NCI-H748 (cell line): ENCODE measurements around the gene CTRL.
"Not testable (repeated sequence)": the region's sequence is repeated elsewhere in the genome, so short reads cannot be mapped to it uniquely, and the experiment has no call there.

Experiments used
- DNase-seq: peaks from one replicate; lab custom pipeline; 2025; ENCODE audit not compliant: unreplicated experiment; lab: John Stamatoyannopoulos, UW

The CTRL gene

GRCh38 chr16:67931712-67932461 lies at the start of gene CTRL:
Gene CTRL (minus strand): TSS chr16:67931862. CDS start chr16:67931852, 10 bp downstream.
- DNase-seq, result no peak

- DNase-seq, result no peak
Observed at GRCh38 chr16:67979955-67980678, 48.5 kb upstream of the CTRL start, which contains the start of gene DPEP3. Gene DPEP3 (minus strand): TSS chr16:67980499. CDS start chr16:67980380, 119 bp downstream.

DNA sequence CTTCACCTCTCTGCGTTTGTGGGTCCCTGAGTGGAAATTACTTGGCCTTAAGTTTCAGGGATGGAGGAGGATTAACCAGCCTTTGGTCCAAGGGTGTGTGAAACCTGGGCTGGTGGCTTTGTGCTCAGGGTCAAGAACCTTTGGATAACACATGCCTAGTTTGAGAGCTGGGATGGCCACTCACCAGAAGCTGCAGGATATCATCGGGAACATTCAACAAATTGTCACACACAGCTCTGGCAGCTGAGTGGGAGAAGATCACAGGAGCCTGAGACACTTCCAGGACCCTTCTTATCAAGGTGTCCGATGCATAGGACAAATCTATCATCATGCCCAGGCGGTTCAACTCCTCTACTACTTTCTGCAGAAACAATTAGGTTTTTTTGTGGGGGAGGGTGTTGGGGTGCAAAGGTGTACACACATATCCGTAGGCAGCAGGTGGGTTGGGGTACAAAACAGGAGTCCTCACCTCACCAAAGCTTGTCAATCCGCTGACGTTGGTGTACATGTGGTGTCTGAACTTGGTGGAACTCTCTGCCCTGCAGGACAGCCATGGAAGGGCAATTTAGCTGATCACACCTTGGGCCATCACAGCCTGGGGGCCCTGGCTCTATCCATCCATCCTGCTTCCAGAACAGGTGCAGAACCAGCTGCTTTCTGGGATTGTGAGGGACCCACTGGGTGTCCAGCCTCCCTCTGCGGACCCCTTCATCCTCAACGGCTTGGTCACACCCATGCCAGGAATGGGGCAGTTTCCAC lies 46.0 kb upstream of the CTRL start:
- no peak for DNase-seq

DNA sequence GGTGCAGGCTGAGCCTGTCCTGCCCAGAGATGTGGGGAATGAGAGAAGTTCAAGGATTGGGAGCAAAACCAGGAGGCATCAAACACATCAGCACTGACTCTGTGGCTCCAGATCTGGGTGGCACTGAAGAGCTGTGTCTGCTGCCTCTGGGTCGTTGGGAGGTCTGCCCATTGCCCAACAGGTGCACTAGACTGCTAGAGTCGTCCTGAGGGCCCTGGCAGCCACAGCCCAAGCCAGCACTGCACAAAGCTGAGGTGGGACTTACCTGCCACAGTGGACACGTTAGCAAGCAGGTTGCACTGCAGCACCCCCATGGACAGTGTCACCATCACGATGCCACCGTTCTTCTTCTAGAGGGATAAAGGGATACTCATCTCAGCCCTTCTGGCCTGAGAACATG lies 45.3 kb upstream of the CTRL start:
- no peak for DNase-seq

- DNase-seq, result no peak
Observed at GRCh38 chr16:67976205-67976604, 44.5 kb upstream of the CTRL start.

GRCh38 chr16:67975321-67976105 lies 43.9 kb upstream of the CTRL start:
- DNase-seq, result no peak

DNA sequence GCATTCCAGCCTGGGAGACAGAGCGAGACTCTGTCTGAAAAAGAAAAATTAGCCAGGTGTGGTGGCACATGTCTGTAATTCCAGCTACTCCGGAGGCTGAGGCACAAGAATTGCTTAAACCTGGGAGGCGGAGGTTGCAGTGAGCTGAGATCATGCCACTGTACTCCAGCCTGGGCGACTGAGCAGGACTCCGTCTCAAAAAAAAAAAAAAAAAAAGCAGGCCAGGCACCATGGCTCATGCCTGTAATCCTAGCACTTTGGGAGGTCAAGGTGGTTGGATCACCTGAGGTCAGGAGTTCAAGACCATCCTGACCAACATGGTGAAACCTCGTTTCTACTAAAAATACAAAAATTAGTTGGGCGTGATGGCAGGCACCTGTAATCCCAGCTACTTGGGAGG lies 40.6 kb upstream of the CTRL start:
- DNase-seq, result not testable (repeated sequence)

GRCh38 chr16:67971111-67971510 lies 39.4 kb upstream of the CTRL start:
- DNase-seq, result no peak

GRCh38 chr16:67969254-67970039 lies 37.8 kb upstream of the CTRL start:
- no peak for DNase-seq

DNA sequence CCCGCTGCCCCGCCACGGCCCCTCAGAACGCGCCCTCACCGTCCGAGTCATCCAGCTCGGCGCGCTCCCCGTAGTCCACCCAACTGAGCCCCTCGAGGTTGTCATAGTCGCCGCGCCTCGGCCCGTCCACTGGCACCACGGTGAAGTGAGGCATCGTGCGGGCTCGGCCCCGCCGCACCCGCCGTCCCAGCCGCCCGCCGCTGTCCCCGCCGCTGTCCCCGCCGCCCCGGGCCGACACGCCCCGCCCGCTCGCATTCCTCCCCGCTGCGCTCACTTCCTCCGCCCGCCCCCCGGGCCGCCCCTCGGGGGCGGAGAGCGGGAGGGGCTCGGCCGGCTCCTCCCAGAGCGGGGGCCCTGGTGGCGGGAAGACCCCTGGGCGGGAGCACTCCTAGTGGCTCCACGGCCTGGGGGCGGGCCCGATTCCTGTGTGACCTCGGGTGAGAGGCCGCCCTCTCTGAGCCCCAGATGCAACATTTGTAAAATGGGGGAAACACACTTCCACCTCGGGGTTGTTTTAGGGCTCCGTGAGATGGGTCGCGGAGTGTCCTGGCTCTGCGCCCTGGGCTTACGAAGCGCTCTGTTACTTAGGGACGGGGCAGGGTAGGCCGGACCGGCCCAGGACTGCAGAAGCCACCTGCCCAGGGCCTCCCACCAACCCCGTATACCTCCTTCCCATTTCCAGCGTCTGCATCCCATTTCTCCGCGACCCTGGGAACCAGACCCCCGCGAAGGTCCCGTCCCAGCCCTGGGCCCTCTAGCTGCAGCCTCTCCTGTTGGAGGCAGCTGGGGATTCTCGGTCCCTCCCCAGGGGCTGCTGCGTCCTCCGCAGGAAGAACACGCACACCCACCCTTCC lies 37.0 kb upstream of the CTRL start, which contains the start of gene SLC12A4:
SLC12A4 (minus strand) TSS at position 238 of the 854 bp plus-strand sequence; CDS start at position 154, 84 bp downstream.
- peak; percentile 75 for DNase-seq

- peak; percentile 30 for DNase-seq
Observed at GRCh38 chr16:67967958-67968399, 36.3 kb upstream of the CTRL start.

- peak; percentile 13 for DNase-seq
Observed at GRCh38 chr16:67967183-67967957, 35.7 kb upstream of the CTRL start.

GRCh38 chr16:67966549-67967182 lies 35.0 kb upstream of the CTRL start:
- DNase-seq, result peak; percentile 12

- peak; percentile 12 for DNase-seq
Observed at GRCh38 chr16:67965668-67966548, 34.2 kb upstream of the CTRL start.

DNA sequence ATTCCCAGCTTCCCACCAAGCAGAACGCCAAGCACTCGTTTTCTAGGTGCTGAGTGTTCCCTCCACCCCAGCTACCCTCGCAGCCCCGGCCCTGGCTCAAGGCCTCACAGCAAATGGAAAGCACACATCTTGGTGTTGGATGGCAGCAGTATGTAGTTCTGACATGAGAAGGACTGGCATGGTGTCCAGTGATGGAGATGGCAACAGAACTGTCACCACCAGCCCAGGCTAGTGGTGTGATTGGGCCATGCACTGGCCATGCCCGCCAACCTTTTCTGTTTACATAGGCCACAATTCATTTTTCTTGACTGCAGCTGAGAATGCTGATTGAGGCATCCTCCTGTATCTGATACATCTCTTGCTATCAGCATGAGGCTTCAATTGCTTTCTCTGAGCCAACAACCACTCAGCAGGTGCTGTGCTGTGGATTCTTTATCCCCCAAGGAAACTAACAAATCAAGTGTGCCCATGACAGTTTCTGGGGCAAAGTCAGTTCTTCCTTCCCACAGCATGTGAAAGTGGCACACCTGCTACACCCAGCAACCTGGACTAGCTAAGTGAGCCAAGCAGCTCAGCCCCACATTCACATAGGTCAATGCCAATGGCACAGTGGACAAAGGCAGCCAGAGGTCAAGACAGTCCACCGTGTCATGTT lies 32.9 kb upstream of the CTRL start:
- DNase-seq, result no peak

- peak; percentile 12 for DNase-seq
Observed at GRCh38 chr16:67963662-67964321, 32.1 kb upstream of the CTRL start.
